HTERT RPE-1 (cell line): ENCODE results near the gene MUC13.

ENCODE experiments used
- in situ Hi-C: fragments of 300-500 bp; cut with MboI; formaldehyde crosslinking; loops from 4 replicates; pipeline ENCODE4 v1.14.3; 2020; ENCODE audit warnings: low sequenced_read_pairs

Gene MUC13

GRCh38 chr3:124951511-124952281 is 17.1 kb upstream of the MUC13 start:
- in situ Hi-C loops, result no loop called here

DNA sequence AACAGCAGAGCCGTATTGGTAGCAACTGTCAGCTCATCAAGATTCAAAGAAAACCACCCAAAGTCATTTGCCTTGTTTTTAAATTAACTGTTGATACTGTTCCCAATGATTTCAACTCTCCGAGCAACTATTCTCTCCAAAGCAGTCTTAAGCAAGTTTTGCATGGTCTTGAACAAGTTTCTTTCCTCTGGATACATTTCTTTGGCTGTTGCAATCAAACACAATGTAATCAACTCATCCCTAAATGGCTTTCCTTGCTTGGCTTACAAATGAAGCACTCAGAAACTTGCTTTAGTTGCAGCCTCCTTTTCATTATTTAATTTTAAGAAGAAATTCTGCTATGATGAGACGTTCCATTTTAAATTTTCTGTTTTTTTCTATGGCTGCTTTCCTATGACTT is 15.5 kb upstream of the MUC13 start:
- in situ Hi-C loops, result no loop called here

- in situ Hi-C loops, result no loop called here
These were observed 8.1 kb upstream of the MUC13 start for GRCh38 chr3:124942613-124943012.

GRCh38 chr3:124941771-124942170 is 7.2 kb upstream of the MUC13 start:
- in situ Hi-C loops, result no loop called here

DNA sequence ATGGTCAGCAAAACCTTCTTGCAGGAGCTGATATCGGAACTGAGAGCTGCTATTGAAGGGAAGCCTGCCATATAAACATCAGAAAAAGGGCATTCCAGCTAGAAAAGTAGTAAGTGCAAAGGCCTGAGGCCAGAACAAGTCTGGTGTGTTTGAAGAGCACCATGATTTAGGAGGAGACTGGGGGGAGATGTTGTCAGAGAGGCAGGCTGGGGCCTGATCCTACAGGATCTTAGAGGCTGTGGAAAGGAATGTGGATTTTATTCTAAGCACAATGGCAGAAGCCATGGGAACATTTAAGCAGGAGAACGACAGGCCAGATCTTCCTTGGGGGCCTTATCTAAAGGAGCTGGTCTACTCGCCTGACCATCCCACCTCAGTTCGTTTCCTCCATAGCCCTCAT is 5.1 kb upstream of the MUC13 start:
- in situ Hi-C loops, result no loop called here

DNA sequence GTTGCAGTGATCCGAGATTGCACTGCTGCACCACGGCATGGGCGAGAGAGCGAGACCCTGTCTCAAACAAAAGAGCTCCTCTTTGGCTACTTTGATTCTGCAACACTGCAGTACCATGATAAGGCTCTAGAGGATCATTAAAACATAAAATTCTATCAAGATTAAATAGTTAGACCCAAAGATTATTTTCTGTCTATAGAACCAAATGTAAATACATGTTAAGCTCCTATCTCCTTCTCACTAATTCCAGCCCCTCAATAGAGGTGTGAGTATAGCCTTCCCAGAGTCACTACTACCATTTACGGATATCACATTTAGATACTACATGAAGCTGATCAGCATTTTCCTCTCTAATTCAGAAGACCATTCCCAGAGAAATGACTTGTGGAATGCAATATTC is 4.3 kb upstream of the MUC13 start:
- in situ Hi-C loops, result no loop called here

- in situ Hi-C loops, result no loop called here
These were observed 2.5 kb upstream of the MUC13 start for GRCh38 chr3:124937049-124937448.

- in situ Hi-C loops, result no loop called here
These were observed 1.4 kb upstream of the MUC13 start for GRCh38 chr3:124935794-124936542.

DNA sequence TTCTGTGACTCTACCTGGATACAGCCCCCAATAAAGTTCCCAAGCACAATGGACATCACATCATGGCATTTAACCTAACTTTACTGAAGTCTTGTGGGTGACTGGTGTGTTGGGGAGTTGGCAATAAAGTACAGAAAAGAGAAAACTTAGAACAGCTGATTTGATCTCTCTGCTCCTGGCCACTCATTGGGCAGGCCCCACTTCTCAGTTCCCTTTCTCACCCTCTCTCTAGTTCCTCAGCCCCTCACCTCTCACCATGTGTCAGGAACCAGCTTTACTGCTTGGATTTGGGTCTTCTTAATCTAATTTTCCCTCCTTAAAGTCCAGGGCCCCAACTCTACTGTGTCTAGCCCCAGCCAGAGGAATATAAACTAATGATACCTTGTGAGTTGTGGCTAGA is 713 bp upstream of the MUC13 start:
- in situ Hi-C loops, result no loop called here

DNA sequence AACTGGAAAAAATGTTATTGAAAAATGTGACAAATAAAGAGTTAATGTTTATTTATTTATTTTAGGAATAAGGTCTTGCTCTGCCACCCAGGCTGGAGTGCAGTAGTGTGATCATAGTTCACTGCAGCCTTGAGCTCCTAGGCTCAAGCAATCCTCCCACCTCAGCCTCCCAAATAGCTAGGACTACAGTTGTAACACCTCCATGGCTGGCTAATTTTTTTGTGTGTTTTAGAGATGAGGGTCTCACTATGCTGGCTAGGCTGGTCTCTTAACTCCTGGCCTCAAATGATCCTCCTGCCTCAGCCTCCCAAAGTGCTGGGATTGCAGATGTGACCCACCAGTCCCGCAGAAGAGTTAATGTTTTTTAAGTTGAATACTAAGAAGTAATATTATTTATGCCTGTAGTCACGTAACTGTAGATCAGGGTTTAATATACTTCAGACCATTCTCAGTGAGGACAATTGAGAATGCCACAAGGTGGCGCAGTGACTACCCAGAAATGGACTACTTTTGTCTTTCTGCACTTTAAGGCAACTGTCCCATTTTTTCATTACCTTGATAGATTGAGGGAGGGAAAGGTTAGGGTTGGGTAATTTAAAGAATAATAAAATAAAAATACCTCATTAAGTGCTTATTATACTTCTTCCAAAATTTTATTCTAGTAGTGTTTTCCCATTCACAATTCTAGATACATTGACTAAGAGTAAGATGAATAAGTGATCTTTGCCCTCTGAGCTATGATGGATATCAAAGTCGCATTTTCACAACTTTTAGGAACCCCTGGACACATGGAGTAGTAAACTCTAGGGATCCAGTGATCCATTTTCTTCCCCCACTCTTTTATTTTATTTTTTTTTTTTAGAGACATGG is 6.0 kb downstream of the MUC13 start:
- in situ Hi-C loops, result no loop called here

DNA sequence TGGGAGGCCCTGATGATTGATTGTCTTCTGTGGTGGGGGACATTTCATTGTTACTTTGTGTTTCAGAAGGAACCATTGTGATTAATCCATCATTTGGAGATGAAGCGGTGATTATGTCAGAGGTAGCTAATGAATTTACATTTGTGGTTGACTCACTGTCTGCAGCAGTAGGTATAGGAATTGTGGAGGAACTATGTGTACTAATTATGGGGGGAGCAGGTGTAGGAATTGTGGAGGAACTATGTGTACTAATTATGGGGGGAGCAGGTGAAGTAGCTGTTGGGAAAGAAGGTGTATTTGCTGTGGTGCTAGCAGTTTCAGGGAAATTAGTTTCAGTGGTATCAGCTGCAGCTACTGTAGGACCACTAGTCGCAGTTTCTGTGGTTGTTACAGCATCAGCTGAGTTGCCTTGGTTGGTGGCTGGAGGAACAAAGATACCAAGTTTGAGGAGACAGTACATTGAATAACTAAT is 6.9 kb downstream of the MUC13 start:
- in situ Hi-C loops, result no loop called here

DNA sequence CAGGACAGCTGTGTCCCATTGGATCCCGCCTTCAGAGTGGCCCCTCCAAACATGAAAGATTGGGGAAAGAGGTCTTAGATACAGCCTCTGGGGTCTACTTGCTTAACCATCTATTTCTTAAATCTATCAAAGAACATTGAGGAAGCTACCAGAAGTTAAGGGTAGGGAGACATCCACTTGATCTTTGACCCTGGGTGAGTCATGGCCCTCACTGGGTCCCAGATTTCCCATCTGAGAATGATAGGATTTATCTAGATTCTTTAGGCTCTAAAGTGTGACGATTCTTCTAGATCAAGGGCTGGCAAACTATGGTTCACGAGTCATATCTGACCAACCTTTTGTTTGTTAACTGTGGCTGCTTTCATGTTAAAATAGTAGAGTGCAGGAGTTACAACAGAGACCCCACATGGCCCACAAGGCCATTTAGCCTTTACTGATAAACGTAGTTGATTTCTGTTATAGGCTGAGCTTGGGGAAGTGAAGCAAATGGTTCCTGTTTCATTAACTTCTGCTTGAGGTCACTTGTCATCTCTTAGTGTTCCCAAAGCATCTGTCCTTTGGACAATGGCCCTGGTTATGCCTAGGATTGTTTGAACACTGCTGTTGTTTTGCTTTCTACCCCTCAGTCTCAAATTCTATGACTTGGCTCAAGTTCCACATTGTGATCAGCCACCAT is 8.0 kb downstream of the MUC13 start:
- in situ Hi-C loops, result no loop called here

DNA sequence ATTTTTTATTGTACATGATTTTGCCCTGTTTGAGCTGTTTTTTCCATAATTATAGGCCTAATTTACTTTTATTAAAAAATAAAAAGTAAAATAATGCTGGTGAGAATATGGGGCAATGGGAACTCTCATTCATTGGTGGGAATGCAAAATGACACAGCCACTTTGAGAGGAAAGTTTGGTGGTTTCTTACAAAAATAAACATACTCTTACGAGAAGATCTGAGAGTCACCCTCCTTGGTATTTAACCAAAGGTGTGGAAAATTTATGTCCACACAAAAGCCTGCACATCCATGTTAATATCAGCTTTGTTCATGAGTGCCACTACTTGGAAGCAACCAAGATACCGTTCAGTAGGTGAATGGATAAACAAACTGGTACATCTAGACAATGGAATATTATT is 9.8 kb downstream of the MUC13 start:
- in situ Hi-C loops, result no loop called here

DNA sequence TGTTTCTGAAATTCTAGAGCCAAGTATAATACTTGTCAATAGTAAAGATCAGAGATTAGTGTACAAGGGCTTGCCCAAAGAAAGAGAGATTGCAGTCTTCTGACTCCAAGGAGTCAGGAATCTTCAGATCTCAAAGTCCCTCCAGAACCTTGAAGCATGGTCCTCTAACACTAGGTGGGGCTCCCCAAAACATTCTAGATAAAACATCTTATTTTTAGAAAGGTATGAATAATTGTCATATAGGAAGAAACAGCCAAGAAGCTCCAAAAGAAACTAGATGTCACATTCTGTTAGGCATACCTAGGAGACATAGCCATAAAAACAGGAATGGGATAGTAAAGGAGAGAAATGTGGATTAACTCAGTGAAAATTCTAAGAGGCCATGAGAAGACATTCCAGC is 10.7 kb downstream of the MUC13 start:
- in situ Hi-C loops, result no loop called here

DNA sequence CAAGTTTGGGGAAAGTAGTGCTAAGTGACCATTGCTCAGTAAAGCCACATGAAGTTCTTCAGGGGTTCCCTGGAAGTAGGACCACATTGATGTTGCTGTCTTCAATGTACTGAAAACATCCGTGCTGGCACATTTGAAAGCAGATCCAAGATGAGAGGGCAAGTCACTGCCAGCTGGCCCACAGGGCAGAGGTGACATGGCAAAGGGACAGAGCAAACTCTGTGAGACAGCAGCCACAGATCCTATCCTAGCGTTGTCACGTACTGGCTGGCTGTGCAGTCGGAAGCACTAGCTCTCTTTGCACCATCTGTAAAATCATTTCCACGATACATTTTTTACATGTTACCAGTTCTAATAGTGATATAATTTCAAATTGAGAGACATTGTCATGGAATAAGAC is 13.8 kb downstream of the MUC13 start:
- in situ Hi-C loops, result no loop called here

- in situ Hi-C loops, result no loop called here
These were observed 14.8 kb downstream of the MUC13 start for GRCh38 chr3:124919756-124920155.

DNA sequence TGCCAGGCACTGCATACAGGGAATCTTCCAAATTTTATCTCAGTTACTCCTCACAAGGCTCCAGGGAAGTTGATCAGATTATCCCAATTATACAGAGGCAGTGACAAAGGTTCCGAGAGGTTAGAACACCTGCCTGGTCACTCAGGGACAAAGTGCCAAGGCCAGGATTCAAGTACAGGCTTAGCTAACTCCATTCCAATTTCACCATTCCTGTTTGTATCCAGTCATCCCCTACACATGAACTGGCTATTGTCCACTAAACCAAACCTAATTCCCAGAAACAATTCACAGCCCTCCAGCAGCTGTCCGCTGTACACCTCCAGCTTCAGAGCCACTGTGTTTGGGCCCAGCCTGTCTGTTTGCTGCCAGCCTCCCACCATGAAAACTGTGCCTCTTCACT is 16.0 kb downstream of the MUC13 start:
- in situ Hi-C loops, result no loop called here

GRCh38 chr3:124916837-124917409 is 17.6 kb downstream of the MUC13 start:
- in situ Hi-C loops, result no loop called here

DNA sequence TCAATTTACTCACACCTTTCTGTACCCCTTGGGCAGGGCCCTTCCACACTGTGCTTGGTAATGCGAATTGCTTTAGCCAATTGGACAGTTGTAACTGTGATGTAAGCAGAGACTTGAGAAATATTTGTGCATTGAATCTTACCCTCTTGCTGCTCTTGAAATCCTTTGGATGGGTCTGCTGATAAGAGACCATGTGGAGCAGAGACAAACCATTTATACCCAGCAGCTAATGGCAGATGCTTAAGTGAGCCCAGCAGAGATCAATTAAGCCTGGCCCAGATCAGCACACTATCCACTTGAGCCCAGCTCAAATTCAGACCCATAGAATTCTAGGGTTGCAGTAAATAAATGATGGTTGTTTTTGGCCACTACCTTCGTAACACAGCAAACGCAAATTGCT is 19.3 kb downstream of the MUC13 start:
- in situ Hi-C loops, result no loop called here

- in situ Hi-C loops, result no loop called here
These were observed 26.6 kb downstream of the MUC13 start for GRCh38 chr3:124907957-124908356.
